ENCODE data around the gene NRTN. TPM values are rescaled to one million over a fixed set of nuclear protein-coding genes. Genes with fewer than 3 reads are reported as not detected.

The NRTN gene
- total RNA-seq, 1 donor from 2014 or later: 27.5 TPM

Other genes starting within 250 kb of the NRTN start
- not detected for gene TINCR, start 237.1 kb upstream of the NRTN start, total RNA-seq
- 43.7 TPM for gene SAFB2, start 182.3 kb upstream of the NRTN start, total RNA-seq
- gene SAFB, start 182.0 kb upstream of the NRTN start, total RNA-seq: 59.8 TPM
- gene MICOS13, start 124.6 kb upstream of the NRTN start, total RNA-seq: 172 TPM
- 3.9 TPM for gene HSD11B1L, start 124.0 kb upstream of the NRTN start, total RNA-seq
- gene RPL36, start 114.8 kb upstream of the NRTN start, total RNA-seq: 435 TPM
- 98.1 TPM for gene LONP1, start 84.9 kb upstream of the NRTN start, total RNA-seq
- gene CATSPERD, start 84.4 kb upstream of the NRTN start, total RNA-seq: not detected
- 1.3 TPM for gene PRR22, start 20.3 kb upstream of the NRTN start, total RNA-seq
- 11.8 TPM for gene DUS3L, start 13.9 kb upstream of the NRTN start, total RNA-seq
- gene FUT6, start 34.6 kb downstream of the NRTN start, total RNA-seq: not detected
- not detected for gene FUT3, start 46.4 kb downstream of the NRTN start, total RNA-seq
- gene FUT5, start 65.5 kb downstream of the NRTN start, total RNA-seq: not detected
- 571 TPM for gene NDUFA11, start 98.7 kb downstream of the NRTN start, total RNA-seq
- 1.6 TPM for gene VMAC, start 99.8 kb downstream of the NRTN start, total RNA-seq
- gene CAPS, start 109.2 kb downstream of the NRTN start, total RNA-seq: 3.8 TPM
- gene RANBP3, start 173.1 kb downstream of the NRTN start, total RNA-seq: 65.6 TPM